DMS 273 treated with DMSO at 0.1 percent for 48 hours (cell line): ENCODE measurements around the gene WASL.
"Not testable (repeated sequence)": the region's sequence is repeated elsewhere in the genome, so short reads cannot be mapped to it uniquely, and the experiment has no call there.

ENCODE experiments used
- DNase-seq: peaks from one replicate; lab custom pipeline; 2025; lab: John Stamatoyannopoulos, UW

WASL gene

GRCh38 chr7:123769371-123769770, 20.6 kb upstream of the WASL start:
- no peak for DNase-seq

GRCh38 chr7:123768493-123768892, 19.7 kb upstream of the WASL start:
- DNase-seq, result no peak

DNA sequence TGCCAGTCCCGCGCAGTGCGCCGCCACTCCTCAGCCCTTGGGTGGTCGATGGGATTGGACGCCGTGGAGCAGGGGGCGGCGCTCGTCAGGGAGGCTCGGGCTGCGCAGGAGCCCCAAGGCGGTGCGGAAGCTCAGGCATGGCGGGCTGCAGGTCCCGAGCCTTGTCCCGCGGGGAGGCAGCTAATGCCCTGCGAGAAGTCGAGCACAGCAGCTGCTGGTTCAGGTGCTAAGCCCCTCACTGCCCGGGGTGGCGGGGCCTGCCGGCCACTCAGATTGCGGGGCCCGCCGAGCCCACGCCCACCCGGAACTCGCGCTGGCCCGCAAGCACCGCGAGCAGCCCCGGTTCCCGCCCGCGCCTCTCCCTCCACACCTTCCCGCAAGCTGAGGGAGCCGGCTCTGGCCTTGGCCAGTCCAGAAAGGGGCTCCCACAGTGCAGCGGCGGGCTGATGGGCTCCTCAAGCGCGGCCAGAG, 14.4 kb upstream of the WASL start:
- DNase-seq, result no peak

GRCh38 chr7:123761729-123762128, 12.9 kb upstream of the WASL start:
- DNase-seq, result no peak

DNA sequence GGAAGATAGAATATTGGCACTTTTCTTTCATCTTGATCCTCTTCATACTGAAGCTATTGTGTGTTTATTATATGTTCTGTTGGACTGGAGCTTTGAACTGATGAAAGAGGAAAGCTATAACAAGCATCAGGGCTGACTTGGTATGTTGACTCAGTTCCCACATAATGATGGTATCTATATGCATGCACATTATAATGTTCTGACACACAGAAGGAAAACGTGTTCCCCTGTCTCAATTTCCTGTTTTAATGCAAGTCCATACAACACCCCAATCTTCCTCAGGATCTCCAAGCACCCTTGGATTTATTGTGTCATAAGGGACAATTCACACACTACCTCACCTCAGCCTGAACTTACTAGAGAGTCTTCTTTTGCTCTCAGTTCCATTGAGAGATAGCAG, 8.3 kb upstream of the WASL start:
- DNase-seq, result no peak

GRCh38 chr7:123755338-123755737, 6.5 kb upstream of the WASL start:
- no peak for DNase-seq

DNA sequence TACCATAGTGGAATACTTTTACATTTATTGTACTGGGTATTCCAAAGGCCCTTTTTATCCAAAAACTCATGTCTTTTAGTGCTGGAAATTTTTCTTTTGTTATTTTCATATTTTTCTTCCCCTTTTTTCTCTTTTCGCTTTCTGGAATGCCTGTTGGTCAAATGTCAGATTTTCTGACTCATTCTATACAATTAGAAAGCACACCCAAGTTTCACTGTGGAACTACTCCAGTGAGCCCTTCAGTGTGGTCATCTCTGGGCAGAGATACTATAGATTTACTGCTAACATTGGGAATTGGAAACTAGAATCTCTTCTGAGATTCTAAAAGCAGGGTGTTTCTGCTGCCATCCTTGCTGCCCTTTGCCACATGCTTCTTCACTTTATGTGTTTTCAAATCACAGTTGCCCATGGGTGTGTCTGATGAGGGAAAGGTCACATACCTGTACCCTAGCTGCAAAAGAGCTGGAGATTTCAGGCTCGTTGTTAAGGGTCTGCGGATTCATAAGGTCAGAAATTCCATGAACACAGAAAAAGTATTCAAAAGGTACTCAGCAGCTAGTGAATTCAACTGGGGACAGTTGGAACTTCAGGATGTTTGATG, 5.6 kb upstream of the WASL start:
- DNase-seq, result no peak

GRCh38 chr7:123752534-123752933, 3.7 kb upstream of the WASL start:
- DNase-seq, result no peak

GRCh38 chr7:123751821-123752220, 3.0 kb upstream of the WASL start:
- DNase-seq, result no peak

- no peak for DNase-seq
Observed at GRCh38 chr7:123750389-123751230, 1.8 kb upstream of the WASL start.

DNA sequence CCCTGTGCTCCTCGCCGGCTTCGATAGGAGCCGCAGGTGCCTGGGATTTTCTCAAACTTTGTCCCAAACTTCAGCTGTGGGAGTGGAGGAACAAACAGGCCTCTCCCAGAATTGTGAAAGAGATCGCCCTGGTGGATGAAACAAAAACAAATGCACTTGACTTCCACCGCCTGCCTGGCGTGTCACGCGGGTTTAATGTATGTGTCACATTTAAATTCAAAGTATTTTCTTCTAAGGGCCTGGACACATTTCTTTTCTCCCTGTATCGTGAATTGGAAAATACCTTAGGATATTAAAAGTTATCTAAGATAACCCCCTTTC, 694 bp upstream of the WASL start:
- DNase-seq, result peak; percentile 85

- no peak for DNase-seq
Observed at GRCh38 chr7:123748171-123748733, 551 bp downstream of the WASL start.

GRCh38 chr7:123747620-123748141, 1.1 kb downstream of the WASL start:
- peak; percentile 72 for DNase-seq

- no peak for DNase-seq
Observed at GRCh38 chr7:123746931-123747488, 1.8 kb downstream of the WASL start.

GRCh38 chr7:123746055-123746454, 2.7 kb downstream of the WASL start:
- no peak for DNase-seq

GRCh38 chr7:123745437-123745836, 3.4 kb downstream of the WASL start:
- DNase-seq, result no peak

DNA sequence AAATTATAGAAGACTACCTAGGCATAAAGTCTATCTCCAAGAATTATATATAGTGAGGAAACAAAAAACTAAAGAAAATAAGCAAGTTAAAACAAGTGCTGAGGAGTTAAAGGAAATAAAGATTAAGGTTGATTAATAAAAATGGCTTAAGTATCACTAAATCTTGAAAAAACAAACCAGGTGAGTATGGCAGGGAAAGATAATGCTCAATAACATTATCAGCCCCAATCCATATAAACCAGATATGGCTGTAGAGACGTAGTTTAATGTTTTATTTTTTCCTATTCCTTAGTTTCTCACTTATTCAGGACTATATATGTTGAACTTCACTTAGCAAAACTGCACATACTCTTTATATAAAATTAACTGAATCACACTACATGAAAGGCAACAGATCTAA, 4.4 kb downstream of the WASL start:
- no peak for DNase-seq

GRCh38 chr7:123741940-123742339, 6.9 kb downstream of the WASL start:
- no peak for DNase-seq

- DNase-seq, result no peak
Observed at GRCh38 chr7:123738808-123739207, 10.0 kb downstream of the WASL start.

DNA sequence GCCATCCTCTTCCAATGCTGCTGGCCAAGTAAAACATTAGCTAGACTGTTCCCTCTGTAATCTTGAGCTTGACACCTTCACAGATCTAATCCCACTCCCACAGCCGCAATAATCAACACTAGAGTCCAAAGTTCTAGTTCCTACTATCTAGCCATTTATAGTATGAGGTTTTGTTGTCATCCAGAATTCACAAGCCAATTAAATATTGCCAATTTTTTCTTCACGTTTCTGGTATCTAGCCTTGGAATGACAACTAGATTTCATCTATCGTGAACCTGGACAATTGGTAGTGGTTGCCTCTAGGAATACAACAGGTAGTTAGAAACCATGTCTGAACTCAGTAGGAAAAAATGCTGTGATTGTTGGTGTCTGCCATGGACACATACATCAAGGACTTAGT, 10.4 kb downstream of the WASL start:
- DNase-seq, result no peak

- DNase-seq, result not testable (repeated sequence)
Observed at GRCh38 chr7:123737168-123737674, 11.6 kb downstream of the WASL start.

- DNase-seq, result no peak
Observed at GRCh38 chr7:123735539-123735938, 13.3 kb downstream of the WASL start.

GRCh38 chr7:123734498-123734897, 14.3 kb downstream of the WASL start:
- DNase-seq, result no peak
